GM04504 (cell line): ENCODE results near the gene USP13.
A peak's percentile ranks its signal among the peaks of the same experiment; 100 is the strongest.

Experiments
- DNase-seq: peaks from one replicate; pipeline ENCODE4 v3.0.0-alpha.2; 2012; ENCODE audit warnings: low read depth

The USP13 gene

DNA sequence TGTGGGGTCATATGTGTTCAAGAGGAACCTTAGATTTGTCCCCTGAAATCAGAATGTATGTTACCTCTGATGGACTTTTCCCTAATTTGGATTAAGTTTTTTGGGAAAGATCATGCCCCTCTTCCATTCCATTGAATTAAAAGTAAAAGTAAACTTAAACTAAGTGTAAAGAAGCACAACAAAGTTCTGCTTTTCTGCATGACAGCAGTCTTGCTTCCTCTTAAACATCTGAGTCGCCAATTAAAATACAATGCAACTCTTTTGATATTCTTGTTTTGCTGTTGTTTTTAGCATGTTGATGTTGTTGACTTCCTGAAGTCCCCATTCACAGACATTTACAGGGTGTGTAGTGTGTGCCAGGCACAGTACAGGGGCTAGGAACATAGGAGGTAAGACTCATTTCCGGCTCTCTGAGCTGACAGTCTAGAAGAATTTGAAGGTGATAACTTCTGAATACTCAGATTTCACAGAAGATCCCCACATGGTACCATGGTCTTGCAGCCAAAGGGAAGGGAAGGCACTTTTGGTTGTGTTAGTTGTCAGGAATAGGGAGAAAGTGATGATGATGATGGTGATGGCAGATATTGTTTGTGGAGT, 45.0 kb downstream of the USP13 start:
- no peak for DNase-seq

DNA sequence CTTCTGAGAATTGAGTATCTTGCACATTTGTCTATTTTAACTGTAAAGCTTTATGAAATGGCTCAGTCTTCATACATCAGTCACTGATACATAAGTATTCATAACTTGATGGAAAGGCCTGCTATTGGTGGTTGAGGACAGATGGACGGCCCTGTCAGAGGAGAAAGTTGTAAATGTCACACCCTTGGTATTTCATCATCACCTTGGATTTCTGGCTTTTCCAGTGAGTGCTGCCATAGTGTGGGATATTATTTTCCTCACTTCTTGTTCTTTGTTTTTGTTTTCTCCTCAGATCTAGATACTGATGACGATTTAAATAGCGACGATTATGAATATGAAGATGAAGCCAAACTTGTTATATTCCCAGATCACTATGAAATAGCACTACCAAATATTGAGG, 47.9 kb downstream of the USP13 start:
- no peak for DNase-seq

DNA sequence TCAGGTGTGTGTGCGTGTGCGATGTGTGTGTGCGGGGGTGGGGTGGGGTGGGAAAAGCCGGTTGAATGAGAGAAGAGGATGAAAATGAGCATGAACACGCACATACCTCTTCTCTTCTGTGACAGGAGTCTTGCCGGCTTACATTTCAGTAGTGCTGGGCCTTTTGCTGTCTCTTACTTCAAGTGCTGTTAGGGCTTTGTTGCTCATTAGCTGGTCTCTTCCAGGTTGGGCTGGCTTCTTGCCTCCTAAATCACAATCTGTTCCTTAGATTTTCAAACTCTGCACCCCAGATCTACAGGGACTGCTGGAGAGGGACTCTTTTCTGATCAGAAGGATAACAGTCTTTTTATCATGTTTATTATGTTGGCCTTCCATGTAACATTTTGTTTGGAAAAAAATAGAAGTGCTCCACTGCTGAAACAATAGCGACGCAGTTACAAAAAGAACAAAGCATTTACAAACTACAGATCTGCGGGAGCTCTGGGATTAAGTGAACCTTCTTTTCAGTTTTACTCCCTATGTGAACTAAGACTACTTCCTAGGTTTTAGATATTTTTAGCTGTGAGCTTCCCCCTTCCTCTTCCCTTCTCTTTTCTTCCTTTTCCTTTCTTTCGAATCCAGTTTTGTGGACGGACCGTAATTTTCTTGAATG, 48.5 kb downstream of the USP13 start:
- DNase-seq = no peak

DNA sequence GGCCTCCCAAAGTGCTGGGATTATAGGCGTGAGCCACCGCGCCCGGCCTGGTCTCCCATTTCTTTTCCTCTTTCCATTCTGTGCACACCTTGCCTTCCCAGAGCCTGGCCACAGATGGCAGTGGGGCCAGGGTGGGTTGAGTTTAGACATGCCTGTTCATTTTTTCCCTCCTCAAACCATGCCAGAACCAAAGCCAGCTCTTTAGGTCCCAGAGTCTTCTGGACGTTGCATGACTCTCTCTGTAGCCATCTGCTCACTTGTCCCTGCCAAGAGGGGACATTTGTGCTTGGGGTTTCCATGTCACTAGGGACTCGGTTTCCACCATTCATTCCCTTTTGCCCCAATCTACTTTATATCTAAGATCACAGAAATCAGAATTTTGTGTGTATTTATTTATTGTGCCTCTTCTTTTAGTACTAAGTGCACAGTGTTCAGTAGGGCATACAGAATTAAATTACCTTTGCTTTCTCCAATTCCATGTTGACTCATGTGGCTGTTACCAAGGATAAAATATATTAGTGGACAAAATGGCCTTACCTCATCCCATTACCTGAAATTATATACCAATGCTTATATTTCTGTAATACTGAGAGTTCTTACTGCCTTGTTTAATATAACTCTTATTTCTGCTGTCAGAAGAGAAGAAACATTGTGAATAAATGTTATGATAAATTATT, 49.6 kb downstream of the USP13 start:
- DNase-seq = no peak

DNA sequence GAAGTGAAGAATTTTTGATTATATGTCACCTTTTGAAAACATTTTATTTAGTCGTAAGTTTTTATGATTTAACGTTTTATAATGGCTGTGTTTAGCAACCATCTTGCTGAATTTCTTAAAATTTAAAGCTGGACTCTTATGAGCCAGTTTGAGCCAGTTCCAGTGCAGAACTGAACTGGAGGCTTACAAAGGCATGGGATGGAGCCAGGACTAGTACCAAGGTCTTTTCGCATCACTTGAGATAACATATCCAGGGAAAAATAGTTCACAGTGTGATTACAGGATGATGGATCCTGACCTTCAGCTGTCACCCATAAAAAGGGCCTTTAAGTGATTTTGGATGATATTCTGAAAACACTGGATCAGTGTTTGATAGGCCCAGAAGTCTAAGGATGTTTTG, 51.0 kb downstream of the USP13 start:
- DNase-seq = no peak

DNA sequence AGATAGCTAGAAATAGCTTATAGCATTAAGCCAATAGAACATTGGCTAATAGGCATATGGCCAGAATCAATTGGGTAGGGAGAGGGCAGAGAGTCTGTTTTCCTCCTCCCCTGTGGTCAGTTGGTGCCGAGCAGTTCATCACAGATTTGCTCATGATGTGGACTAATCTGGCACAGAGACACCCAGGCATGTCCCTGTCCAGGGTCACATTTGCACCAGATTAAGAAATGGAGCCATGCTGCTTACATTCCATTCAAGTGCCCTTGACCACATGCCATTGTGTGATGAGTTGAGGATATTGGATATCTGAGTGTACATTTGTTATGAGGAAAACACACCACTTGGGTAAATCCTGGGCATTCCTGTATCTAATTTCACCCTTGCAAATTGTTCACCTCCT, 53.4 kb downstream of the USP13 start:
- DNase-seq = no peak

DNA sequence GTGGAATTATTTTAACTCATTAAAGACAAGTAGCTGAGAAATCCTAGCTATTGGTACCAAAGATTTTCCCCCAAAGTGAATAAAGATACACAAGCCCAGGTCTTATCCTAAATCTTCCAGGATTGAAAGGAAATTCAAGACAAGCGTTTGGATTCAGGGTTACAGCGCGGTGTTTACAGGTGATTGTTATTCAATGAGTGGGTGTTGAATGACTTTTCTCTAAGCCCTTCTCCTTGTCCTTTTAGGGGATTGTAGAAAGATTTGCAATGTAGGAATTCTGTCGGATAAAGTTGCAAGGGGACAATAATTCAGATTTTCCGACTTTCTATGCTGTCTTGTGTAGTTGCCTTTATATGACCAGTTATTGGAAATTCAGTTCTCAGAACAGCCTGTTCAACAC, 57.2 kb downstream of the USP13 start:
- no peak for DNase-seq

DNA sequence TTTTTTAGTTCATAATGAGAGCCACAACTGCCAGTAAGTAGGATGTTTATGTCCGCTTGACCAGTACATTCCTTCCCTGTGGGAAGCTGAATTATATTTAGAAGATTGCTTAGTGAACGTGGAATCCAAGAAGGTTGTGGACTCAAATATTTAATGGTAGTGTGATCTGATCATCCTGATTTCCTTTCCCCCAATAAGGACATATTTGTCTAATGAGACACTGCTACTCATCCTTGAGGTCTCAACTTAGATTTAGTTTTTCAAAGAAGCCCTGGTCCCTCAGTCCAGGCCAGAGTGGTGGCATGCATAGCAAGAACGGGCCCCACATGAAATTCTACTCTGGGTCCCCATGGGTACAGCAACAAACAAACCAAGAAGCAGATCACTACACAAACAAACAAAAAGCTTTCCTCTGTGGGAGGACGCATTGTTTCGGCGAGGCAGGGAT, 60.8 kb downstream of the USP13 start:
- DNase-seq = peak; percentile 51

DNA sequence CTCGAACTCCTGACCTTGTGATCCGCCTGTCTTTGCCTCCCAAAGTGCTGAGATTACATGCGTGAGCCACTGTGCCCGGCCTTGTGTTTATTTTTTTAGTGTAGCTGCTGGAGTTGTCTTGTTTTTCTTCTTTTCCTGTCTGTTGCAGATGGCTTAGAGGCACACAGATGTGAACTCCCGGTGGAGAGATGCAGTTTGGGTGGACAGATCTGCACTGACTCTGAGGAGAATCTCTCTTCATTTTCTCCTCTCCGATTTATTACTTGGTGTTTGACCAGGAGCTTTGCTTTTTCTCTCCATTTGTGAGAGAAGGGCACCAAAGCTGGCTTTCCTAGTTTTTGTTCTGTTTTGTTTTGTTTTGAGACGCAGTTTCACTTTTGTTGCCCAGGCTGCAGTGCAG, 62.7 kb downstream of the USP13 start:
- DNase-seq = no peak

DNA sequence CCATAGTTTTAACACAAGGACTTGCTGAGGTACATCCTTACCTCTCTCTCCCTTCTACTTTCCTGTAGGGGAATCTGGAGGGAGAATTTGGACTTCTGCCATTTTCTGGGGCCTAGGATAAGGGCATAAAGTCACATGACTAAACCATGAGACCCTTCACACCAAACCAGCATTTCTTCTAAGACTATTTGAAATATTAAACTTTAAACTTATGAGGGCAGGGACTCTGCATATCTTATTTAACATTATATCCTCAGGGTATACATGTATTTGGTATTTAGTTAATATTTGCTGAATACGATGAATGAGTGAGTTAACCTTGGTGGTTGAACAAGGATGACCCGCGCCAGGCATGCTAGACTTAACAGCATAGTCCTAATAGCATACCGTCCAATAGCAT, 63.4 kb downstream of the USP13 start:
- no peak for DNase-seq

DNA sequence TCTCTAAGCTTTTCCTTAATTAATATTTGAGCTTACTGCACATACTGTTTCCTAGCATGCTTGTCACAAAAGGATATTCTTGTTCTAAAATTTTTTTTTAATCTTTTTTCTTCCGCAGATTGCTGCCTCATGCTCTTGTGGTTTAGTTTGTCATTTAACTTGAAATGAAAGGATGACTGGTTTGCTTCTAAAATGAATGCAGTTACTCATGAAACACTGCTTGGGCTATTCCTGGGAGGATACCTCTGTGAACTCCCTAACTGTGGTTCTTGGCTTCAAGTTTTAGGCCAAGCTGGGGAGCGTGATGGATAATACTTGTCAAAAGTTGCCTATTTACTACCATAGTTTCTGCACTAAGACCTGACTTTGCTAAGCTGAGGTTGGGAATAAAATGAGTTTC, 64.0 kb downstream of the USP13 start:
- DNase-seq = peak; percentile 83

DNA sequence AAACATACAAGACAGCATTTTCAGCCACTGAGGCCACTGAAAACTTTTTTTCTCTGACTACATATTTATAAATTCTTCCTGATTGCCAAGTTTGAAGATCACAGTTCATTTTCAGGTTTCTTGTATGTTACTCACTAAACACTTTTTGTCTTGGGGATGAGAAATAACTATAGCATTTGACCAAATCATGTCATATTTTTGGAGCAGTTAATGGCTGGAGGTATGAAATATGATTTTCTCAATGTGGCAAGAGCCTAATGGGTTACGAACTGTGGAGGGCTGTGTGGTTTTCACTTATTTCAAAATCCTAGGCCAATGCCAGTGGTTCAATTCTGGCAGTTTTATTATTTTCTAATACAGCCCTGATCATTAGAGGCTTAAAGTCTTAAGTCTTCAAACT, 64.4 kb downstream of the USP13 start:
- DNase-seq = no peak

DNA sequence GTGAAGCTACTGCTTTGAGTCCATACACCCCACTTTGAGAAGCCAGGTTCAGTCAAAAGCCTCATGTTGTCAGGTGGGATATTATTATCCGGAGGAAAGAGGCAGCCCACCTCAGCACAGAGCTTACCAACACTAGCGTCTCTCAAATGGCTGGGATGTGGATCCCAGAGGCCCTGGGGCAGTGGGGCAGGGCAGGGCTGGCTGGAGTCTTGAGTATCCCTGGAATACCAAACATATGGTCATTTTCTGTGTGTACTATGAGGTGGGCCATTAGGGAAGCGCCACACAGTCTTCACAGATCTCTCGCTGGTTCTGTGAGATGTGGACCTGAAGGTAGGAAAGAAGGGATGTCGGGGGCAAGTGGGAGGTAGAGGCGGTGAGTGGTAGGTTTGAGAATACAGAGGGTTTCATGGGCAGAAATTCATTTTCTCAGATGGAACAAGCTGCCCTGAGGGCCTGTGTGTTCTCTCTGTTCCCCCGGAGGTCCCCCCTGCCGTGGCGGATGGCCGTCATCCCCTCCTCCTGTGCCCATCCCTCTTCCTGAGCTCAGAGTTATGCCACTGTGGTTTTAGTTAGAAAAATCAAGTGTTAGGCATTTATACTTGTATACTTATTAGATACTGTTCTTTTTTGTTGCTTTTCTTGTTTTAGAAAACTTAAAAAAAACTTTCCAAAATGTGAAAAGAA, 66.4 kb downstream of the USP13 start:
- no peak for DNase-seq

DNA sequence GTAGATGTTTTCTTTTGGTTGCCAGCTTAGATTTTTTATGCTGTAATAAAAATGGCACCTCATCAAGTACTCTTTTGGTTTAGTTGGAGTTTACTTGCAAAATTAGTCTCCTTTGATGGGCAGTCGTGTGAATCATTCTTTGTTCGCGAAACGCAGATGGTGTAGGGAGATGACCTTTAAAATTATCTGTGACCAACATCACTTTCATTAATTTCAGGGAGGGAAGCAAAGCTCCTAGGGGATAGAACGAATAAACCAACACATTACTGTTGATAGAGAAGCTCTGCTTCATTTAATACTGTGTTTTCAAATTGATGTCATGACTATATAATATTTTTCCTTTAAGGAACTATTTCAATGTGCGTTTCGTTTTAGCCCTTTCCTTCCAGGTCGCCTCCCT, 67.4 kb downstream of the USP13 start:
- no peak for DNase-seq

DNA sequence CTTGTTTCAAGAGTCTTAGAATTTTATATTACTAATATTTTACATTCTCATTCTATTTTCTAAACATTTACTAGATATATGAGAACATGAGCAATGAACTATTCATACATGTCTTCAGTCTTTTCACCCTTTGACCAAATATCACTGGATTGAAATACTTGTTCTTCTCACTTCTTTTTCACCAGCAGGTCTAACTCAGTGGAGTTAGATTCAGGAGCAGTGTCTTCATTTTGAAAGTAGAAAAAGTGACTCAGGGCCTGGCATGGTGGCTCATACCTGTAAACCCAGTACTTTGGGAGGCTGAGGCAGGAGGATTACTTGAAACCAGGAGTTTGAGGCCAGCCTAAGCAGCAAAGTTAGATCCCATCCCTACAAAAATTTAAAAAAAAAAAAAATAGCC, 70.8 kb downstream of the USP13 start:
- DNase-seq = no peak

DNA sequence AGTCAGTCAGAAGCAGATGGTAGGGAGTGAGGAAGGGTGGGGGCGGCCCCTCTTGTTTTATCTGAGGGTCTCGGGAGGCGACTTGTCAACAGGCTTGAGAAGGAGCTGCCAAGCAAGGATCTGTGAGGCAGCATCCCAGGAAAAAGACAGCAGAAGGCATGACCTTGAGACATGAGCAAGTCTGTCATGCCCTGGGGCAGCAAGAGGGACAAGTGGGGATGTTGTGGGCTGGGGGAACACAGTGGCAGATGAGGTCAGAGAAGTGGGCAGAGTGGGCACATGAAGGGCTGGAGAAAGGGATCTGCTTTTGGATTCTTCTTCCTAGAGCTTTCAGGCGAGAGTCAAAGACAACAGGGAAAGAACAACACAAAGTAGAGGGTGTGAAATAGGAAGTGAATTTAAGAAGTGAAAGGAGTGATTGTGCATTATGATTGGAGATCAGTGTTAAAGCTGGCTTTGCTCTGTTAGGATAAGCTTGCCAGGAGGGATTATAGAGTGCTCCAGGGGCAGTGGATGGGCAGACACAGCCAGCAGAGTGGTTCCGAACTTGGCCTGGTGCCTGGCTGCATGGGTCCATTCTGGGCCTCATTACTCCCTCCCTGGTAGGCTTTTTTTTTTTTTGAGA, 73.3 kb downstream of the USP13 start:
- DNase-seq = no peak

DNA sequence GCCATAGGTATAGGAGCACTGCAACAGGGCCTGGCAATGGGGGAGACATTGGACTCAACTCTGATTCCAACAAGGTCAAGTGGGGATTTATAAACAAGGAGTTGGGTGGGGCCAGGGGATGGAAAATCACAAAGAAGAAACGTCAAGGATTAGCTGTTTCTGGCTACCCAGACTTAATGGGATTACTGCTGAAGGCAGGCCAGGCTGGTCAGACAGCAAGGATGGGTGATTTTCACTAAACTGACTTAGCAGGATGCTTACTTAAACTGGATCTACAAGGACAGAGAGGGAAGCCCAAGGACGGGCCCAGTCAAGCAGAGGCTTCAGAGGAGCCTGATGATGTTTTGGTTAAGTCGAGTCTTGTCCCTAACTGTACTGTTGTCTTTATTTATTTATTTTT, 76.2 kb downstream of the USP13 start:
- DNase-seq = no peak

DNA sequence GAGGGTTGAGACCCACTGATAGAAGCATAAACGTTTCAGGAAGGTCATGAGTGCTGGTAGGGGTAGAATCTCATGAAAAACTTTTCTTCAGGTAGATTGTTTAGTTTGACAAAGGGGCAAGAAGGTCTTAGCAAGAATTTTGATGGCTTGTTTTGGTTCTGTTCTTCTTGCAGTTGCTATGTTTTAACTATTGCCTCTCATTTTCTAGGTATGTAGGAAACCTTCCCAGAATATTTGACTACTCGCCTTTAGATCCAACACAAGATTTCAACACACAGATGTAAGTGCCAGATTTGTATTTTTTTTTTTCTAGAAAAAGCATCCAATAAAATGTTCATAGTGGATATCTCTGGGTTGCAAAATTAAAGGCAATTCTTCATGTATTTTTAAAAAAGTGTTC, 77.1 kb downstream of the USP13 start:
- no peak for DNase-seq

DNA sequence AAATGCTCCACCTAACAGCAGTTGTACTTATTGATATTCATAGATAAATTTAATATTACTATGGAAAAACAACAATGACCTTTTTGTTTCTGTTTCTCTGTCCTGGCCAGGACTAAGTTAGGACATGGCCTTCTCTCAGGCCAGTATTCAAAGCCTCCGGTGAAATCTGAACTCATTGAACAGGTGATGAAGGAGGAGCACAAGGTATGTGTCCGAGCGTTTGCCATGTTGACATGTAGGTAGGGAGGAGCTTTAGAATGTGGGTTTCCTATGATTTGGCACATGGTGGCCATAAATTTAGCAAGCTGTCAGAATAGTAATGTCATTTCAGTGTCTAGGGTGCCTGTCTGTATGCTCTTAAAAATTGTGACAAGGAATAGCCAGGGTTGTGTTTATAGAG, 77.7 kb downstream of the USP13 start:
- DNase-seq = no peak

DNA sequence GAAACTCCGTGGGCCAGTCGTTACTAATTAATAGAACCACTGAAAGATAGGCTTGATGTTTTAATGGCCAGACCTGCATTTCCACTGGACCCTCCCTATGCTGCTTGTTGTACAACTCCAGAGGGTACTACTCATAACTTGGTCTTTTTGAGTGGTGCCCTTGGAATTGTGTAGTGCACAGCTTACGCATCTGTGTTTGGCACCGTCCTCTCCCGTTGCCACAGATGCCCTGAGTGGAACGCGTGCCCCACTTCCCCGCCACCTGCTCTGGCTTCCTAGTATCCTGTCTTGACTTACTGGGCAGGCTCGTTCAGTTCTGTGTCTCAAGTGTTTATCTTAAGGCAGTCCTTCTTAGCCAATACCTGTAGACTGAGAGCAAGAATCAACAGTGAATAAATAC, 78.7 kb downstream of the USP13 start:
- no peak for DNase-seq

DNA sequence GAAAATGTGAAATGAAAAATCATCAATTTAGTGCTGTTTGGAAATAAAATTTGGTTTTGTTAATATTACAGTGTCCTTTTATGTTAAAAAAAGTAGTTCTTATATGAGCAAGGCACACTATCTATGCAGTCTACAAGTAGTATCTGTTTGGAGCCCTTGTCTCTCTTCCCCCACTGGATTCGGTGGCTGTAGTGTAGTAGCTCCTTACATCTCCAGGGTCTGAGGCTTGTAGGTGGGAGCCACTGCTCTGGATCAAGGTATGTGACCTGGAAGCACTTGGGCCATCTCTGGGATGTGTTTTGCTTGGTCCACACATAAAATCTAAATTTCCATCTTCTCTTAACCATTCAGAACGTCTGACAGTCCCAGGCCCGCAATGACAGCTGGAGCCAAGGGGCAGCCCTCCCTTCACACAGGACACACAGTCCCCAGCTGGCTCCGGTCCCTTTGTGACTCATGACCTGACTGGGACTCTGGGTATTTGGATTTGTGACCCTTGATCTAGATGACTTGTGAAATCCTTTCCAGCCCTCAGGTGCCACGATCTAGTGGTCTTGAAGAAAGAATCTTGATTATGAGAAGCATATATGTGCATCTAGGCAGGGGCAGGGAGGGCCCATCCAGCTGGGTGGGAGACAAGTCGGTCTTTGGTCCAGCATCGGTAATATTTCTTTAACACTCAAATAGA, 80.0 kb downstream of the USP13 start:
- no peak for DNase-seq

DNA sequence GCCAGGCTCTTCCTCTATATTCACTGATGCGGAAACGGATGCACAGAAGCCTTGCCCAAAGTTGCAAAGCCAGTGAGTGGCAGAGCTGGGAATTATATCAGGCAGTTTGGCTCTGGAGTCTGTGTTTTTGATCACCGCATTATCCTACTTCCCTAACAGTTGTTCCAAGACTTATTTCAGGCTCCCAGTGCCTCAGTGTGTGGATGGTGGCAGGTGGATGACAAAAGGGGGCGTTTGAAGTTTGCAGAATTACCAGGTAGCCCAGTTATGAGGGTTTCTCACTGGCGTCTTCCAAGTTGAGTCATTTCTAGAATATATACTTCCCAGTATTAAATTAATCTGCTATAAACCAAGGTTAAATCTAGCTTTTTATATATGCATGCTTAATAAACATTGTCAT, 81.0 kb downstream of the USP13 start:
- DNase-seq = no peak
